ENCODE results near the gene GRIK2.
A peak's percentile ranks its signal among the peaks of the same experiment; 100 is the strongest.
"Not testable (repeated sequence)": the region's sequence is repeated elsewhere in the genome, so short reads cannot be mapped to it uniquely, and the experiment has no call there.

The GRIK2 gene

GRCh38 chr6:101393251-101393828 lies at the start of gene GRIK2:
TSS of gene GRIK2 (plus strand) at chr6:101393708.
- peak in 23 of 56 donors; percentile 17 to 74 (median 53) for DNase-seq

DNA sequence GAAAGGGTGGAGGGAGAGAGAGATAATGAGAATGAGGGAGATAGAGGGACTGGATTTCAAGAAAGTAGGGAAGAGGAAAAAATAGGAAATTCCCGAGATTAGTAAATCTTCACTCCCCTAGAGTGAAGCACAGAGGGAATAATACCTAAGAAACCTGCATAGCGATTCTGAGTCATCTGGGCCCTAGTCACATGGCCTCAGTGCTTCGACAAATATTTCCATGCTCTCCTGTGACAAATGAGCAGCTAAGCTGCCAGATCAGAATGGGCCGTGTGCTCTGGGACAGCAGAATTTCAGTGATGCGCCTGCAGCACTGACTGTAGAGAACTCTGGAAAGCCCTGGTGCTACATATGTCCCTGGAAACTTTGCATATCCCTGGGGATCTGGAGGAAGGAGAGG lies 48.6 kb upstream of the GRIK2 start:
- no peak for DNase-seq

DNA sequence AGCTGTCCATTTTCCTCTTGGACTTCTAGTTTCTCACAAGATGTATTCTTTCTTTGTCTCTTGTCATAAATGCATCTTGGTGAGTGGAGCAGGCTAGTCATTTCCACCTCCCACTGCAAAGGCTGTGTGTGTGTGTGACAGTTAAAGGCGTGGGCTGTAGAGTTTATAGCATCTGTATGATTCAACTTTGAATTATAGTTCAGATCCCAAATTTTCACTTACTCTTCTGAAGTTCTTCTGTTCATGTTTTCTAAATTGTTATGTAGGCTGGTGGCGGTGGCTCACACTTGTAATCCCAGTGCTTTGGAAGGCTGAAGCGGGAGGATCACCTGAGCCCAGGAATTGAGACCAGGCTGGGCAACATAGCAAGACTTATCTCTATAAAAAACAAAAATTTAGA lies 44.7 kb upstream of the GRIK2 start:
- DNase-seq = peak in 6 of 56 donors; percentile 1 to 47 (median 2)

DNA sequence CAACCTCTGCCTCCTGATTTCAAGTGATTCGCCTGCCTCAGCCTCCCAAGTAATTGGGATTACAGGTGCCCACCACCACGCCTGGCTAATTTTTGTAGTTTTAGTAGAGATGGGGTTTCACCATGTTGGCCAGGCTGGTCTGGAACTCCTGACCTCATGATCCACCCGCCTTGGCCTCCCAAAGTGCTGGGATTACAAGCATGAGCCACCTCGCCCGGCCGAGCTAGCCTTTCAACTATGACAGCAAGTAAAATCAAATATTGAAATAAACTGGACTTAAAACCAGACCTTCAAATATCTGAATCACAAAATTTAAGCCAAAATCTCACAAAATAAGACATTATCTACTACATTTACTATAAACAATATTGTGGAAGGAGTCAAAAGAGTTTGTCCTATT lies 42.9 kb upstream of the GRIK2 start:
- not testable (repeated sequence) for DNase-seq

GRCh38 chr6:101351173-101351572 lies 42.3 kb upstream of the GRIK2 start:
- no peak for DNase-seq

DNA sequence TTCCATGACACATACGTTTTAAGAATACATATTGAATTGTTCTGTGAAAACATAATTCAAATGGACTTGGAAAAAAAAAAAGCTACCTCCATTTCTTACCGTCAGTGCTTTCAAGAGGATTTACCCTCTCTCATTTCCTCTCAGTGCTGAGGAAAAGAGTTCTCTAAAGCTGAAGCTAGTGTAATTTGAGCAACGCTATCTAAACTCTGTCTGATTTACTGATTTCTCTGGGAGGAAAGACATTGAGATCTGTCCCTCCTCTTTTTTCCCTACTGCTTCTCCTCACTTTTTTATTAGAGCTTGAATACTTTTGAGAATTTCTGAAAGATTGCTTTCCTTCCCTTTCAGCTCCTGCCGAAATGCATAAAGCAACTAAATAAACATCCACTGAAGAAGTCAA lies 41.2 kb upstream of the GRIK2 start:
- DNase-seq = no peak

GRCh38 chr6:101365181-101365580 lies 28.3 kb upstream of the GRIK2 start:
- DNase-seq = no peak

GRCh38 chr6:101379926-101380325 lies 13.6 kb upstream of the GRIK2 start:
- DNase-seq = no peak

GRCh38 chr6:101380897-101381630 lies 12.4 kb upstream of the GRIK2 start:
- DNase-seq = no peak

- DNase-seq = not testable (repeated sequence)
Observed at GRCh38 chr6:101383747-101384146, 9.8 kb upstream of the GRIK2 start.

- DNase-seq = no peak
Observed at GRCh38 chr6:101386982-101387381, 6.5 kb upstream of the GRIK2 start.

DNA sequence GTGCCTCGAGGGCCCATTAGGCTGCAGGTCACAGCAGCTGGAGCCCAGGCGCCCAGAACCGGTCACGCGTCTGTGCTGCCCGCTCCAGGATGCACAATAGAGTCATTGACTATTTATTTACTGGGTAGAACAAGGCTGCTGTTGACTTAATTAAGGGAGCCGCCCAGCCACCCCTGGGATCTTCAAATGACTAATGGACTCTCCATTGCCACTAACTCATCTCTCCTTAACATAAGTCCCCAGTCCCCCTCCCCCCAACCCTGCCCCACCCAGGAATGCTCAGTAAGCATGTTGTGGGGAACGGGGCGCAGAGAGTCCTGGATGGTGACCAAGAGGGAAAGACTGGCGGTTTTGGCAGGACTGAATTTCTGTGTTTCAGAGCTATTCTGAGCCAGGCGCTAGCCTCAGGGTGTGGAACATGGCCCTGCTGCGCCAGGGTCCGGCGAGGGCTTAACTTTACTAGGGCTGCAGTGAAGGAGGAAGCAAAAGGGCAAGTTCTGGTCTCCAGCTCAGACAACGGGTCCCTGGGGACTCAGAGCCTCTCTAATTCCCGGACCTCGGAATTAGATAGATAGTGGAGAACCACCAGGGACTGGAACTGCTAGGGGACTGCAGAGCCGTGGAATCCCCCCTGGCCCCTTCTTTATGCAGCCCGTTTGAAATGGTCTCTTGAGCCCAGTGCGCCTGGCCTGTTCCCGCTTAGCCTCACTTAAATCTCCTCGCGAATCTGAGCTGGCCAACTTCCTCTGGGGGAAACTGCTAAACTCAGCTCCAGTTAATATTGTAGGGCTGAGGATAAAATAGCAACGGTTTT lies 1.5 kb upstream of the GRIK2 start:
- DNase-seq = peak in 11 of 56 donors; percentile 5 to 69 (median 27)

GRCh38 chr6:101392586-101393230 lies 800 bp upstream of the GRIK2 start:
- peak in 4 of 56 donors; percentile 6 to 17 (median 10) for DNase-seq

GRCh38 chr6:101393829-101394251 lies 332 bp downstream of the GRIK2 start:
- peak in 4 of 56 donors; percentile 23 to 49 (median 28) for DNase-seq

DNA sequence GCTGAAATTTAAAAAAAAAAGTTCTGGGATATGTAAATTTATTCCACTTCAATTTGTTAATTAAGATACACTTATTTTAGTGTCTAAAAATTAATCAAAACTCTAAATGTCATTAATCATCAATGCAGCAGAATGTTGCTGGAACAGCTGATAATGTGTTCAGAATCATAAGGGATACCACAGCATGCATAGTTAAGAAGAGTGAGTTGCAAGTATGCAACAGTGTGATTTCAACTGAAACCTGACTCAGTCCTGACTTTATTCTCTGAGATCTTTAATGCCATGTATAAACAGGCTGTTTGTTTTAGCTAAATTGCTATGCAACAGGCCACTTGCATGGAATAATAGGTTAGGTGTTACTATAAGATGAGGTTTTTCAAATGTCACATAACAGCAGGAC lies 1.4 kb downstream of the GRIK2 start:
- DNase-seq = no peak

GRCh38 chr6:101395345-101395744 lies 1.8 kb downstream of the GRIK2 start:
- DNase-seq = no peak

GRCh38 chr6:101396548-101397173 lies 3.2 kb downstream of the GRIK2 start:
- DNase-seq = peak in 6 of 56 donors; percentile 6 to 55 (median 29)

GRCh38 chr6:101397199-101397598 lies 3.7 kb downstream of the GRIK2 start:
- no peak for DNase-seq

DNA sequence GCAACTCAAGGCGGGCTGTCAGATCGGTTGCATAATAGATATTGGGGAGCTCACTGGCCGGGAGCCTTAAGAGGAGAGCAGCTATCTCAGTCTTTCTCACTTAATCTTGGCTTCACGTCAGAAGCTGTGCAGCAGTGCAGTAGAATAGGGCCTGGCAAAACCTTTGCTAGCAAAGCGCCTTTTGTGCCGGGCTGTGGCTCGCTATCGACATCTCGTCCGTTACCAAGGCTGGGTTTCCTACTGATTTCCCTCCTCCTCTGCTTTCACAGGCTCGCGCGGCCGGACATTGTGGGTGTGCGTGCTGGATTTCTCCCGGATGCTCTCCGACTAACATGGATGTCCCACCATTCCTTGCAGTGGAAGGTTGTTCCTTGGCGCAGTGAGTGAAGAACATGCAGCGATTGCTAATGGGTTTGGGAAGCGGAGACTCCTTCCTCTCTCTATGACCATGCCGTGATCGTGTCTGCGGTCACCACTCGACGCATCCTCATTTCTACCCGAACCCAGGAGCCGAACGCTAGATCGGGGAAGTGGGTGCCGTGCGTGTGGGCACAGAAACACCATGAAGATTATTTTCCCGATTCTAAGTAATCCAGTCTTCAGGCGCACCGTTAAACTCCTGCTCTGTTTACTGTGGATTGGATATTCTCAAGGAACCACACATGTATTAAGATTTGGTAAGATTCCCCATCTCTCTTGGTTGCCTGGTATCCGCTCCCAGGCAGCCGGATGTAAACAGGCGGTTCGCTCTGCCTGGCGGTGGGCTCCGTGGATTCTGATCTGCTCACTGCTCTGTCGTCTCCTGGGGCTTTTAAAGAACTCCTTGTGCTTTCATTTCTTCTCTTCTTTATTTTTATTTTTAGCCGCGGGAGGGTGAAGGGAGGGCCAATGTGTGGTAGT lies 5.5 kb downstream of the GRIK2 start:
- DNase-seq = peak in 16 of 56 donors; percentile 8 to 64 (median 31)

DNA sequence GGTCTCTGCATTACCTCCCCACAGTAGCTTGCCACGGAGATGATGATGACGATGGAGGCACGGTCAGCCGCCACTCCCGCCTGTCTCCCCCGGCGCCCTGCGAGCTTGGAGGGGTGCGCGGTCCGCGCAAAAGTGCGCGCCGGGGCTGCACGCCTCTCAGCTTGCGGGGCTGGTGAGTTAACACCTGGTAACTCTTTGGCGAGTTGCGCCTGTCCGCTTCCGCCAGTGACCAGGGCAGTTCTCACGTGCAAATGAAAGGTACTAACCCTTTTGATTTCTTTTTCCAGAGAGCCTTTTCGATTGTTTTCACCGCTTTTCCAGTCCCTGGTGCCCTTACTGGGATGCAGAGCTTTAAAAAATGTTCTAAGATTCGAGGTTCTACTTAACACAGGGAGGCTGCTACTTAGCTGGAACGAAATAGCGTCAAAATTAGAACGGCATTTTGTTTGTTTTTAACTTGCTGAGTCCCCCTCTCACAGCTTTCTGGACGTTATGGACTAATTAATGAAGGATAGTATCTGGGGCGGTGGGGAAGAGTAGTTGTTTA lies 6.2 kb downstream of the GRIK2 start:
- peak in 4 of 56 donors; percentile 4 to 46 (median 27) for DNase-seq

Data from amygdala (tissue), 56 donors.